Smooth muscle cell (in vitro differentiated cells): ENCODE results near the gene SOBP. TPM values are rescaled to one million over a fixed set of nuclear protein-coding genes. Genes with fewer than 3 reads are reported as not detected.

ENCODE experiments used
- DNase-seq: peaks from one replicate; lab custom pipeline; 2025; ENCODE audit not compliant: unreplicated experiment; lab: John Stamatoyannopoulos, UW
- H2AFZ ChIP-seq: fragments of 200-600 bp; sonication (generic); 2 replicates; pipeline ENCODE4 v1.6.0; 2016; ENCODE audit warnings: antibody characterized with exemption, low read depth, mild to moderate bottlenecking
- H3F3A ChIP-seq: fragments of 200-600 bp; sonication (generic); 2 replicates; pipeline ENCODE4 v1.6.0; 2017; ENCODE audit warnings: antibody characterized with exemption, low read depth
- H3K27ac ChIP-seq: fragments of 200-600 bp; sonication (generic); 2 replicates; pipeline ENCODE4 v1.5.1; 2016; ENCODE audit warnings: low read depth, mild to moderate bottlenecking
- H3K27me3 ChIP-seq: fragments of 200-600 bp; sonication (generic); 2 replicates; pipeline ENCODE4 v1.6.1; 2016; ENCODE audit warnings: low read depth, mild to moderate bottlenecking
- H3K36me3 ChIP-seq: fragments of 200-600 bp; sonication (generic); 2 replicates; pipeline ENCODE4 v1.5.1; 2016; ENCODE audit warnings: low read depth
- H3K4me1 ChIP-seq: fragments of 200-600 bp; sonication (generic); 2 replicates; pipeline ENCODE4 v1.5.1; 2016; ENCODE audit warnings: low read depth
- H3K4me2 ChIP-seq: fragments of 200-600 bp; sonication (generic); 2 replicates; pipeline ENCODE4 v1.6.0; 2016; ENCODE audit warnings: mild to moderate bottlenecking
- H3K4me3 ChIP-seq: fragments of 200-600 bp; sonication (generic); 2 replicates; pipeline ENCODE4 v1.5.1; 2016; ENCODE audit warnings: mild to moderate bottlenecking
- H3K79me2 ChIP-seq: fragments of 200-600 bp; sonication (generic); 2 replicates; pipeline ENCODE4 v1.6.0; 2016; ENCODE audit warnings: low read depth, mild to moderate bottlenecking
- H3K9ac ChIP-seq: fragments of 200-600 bp; sonication (generic); 2 replicates; pipeline ENCODE4 v1.6.0; 2016; ENCODE audit warnings: low read depth
- H3K9me3 ChIP-seq: fragments of 200-600 bp; sonication (generic); replicated peaks from 2 replicates; pipeline ENCODE4 v1.5.1; 2016; ENCODE audit warnings: low read depth
- H4K20me1 ChIP-seq: fragments of 200-600 bp; sonication (generic); 2 replicates; pipeline ENCODE4 v1.6.0; 2016; ENCODE audit warnings: low read depth
- CTCF ChIP-seq: fragments of 200-600 bp; sonication (generic); IDR thresholded peaks from 2 replicates; pipeline ENCODE4 v1.5.1; 2017; ENCODE audit warnings: borderline replicate concordance, mild to moderate bottlenecking, antibody characterized with exemption; ENCODE audit not compliant: insufficient read depth, poor library complexity, severe bottlenecking
- WGBS: methylation state at CpG from one replicate; pipeline ENCODE4 v1.1.7; 2016; ENCODE audit warnings: low lambda C conversion rate; 5-methylcytosine and 5-hydroxymethylcytosine counted together
- polyA plus RNA-seq: library from polyadenylated mRNA; unstranded; fragments of >200 nt; fragmentation: Nextera tagmentation; extraction: Ambion mirVana; gene quantifications from 2 replicates; pipeline ENCODE4 v1.2.1, GENCODE V29; 2016
- total RNA-seq: library from RNA; depleted of rRNA; stranded (reverse); fragments of >200 nt; gene quantifications from 2 replicates; pipeline ENCODE4 v1.2.3, GENCODE V29; 2014

SOBP gene
- total and polyA plus RNA-seq, 2 experiments from 2014 or later: 0.67 to 4.0 TPM

GRCh38 chr6:107706516-107707115, 216.7 kb downstream of the SOBP start:
- Histone ChIP-seq H3K27ac (no peak overlapping the region), H3K79me2 (no peaks in the 10 kb centered on the region), H3K4me3 (no peak overlapping the region), H3K9ac (no peak overlapping the region), H3K4me2 (no peak overlapping the region), H3K36me3 (no peaks in the 10 kb centered on the region), H3F3A (no peaks in the 10 kb centered on the region), H2AFZ (no peak overlapping the region), H3K27me3 (no peaks in the 10 kb centered on the region), H3K9me3 (no peaks in the 10 kb centered on the region), H4K20me1 (no peaks in the 10 kb centered on the region), H3K4me1 (no peaks in the 10 kb centered on the region)
- no peak for TF ChIP-seq CTCF
- 77% methylated on average over 13 of the region's 13 CpGs for WGBS
- no peak for DNase-seq

- H3K27ac ChIP-seq: no peak overlapping the region
- no peaks in the 10 kb centered on the region for H3F3A ChIP-seq
- H3K4me2 ChIP-seq: no peak overlapping the region
- no peaks in the 10 kb centered on the region for H3K79me2 ChIP-seq
- no peaks in the 10 kb centered on the region for H3K4me1 ChIP-seq
- H2AFZ ChIP-seq: no peak overlapping the region
- H4K20me1 ChIP-seq: no peaks in the 10 kb centered on the region
- H3K9me3 ChIP-seq: no peaks in the 10 kb centered on the region
- no peaks in the 10 kb centered on the region for H3K27me3 ChIP-seq
- no peak for TF ChIP-seq CTCF
- H3K36me3 ChIP-seq: no peaks in the 10 kb centered on the region
- 91% methylated on average over 18 of the region's 18 CpGs for WGBS
- H3K9ac ChIP-seq: no peak overlapping the region
- DNase-seq: no peak
- no peak overlapping the region for H3K4me3 ChIP-seq
Measured at GRCh38 chr6:107707346-107708275, 217.7 kb downstream of the SOBP start.

GRCh38 chr6:107708435-107708834, 218.5 kb downstream of the SOBP start:
- no peak for DNase-seq
- no peaks in the 10 kb centered on the region for H3F3A ChIP-seq
- 76% methylated on average over 6 of the region's 6 CpGs for WGBS
- H3K27ac ChIP-seq: no peak overlapping the region
- TF ChIP-seq CTCF: no peak
- no peaks in the 10 kb centered on the region for H3K36me3 ChIP-seq
- no peak overlapping the region for H3K4me3 ChIP-seq
- no peaks in the 10 kb centered on the region for H3K27me3 ChIP-seq
- H3K79me2 ChIP-seq: no peaks in the 10 kb centered on the region
- H2AFZ ChIP-seq: no peak overlapping the region
- no peak overlapping the region for H3K4me2 ChIP-seq
- no peaks in the 10 kb centered on the region for H3K9me3 ChIP-seq
- no peak overlapping the region for H3K9ac ChIP-seq
- H4K20me1 ChIP-seq: no peaks in the 10 kb centered on the region
- no peaks in the 10 kb centered on the region for H3K4me1 ChIP-seq
